Activated naive CD4-positive, alpha-beta T cell treated with anti-CD3 and anti-CD28 coated beads, Interleukin-2, amount 50 U/mL, for 24 hours (primary cell): Measurements from ENCODE around the gene CIB1.
A peak's percentile ranks its signal among the peaks of the same experiment; 100 is the strongest.
"Not testable (repeated sequence)": the region's sequence is repeated elsewhere in the genome, so short reads cannot be mapped to it uniquely, and the experiment has no call there.

Experiments
- H3K27ac Mint-ChIP-seq: one replicate; pipeline ENCODE4 v1.8.0; 2021; ENCODE audit warnings: mild to moderate bottlenecking, mixed read lengths
- H3K27me3 Mint-ChIP-seq: one replicate; pipeline ENCODE4 v1.8.0; 2021; ENCODE audit warnings: mixed read lengths
- H3K36me3 Mint-ChIP-seq: one replicate; pipeline ENCODE4 v1.8.0; 2021; ENCODE audit warnings: mixed read lengths
- H3K4me1 Mint-ChIP-seq: one replicate; pipeline ENCODE4 v1.8.0; 2021; ENCODE audit warnings: mixed read lengths
- H3K4me3 Mint-ChIP-seq: one replicate; pipeline ENCODE4 v1.8.0; 2021; ENCODE audit warnings: mild to moderate bottlenecking, mixed read lengths
- H3K9me3 Mint-ChIP-seq: one replicate; pipeline ENCODE4 v1.8.0; 2021; ENCODE audit warnings: mixed read lengths

CIB1 gene

DNA sequence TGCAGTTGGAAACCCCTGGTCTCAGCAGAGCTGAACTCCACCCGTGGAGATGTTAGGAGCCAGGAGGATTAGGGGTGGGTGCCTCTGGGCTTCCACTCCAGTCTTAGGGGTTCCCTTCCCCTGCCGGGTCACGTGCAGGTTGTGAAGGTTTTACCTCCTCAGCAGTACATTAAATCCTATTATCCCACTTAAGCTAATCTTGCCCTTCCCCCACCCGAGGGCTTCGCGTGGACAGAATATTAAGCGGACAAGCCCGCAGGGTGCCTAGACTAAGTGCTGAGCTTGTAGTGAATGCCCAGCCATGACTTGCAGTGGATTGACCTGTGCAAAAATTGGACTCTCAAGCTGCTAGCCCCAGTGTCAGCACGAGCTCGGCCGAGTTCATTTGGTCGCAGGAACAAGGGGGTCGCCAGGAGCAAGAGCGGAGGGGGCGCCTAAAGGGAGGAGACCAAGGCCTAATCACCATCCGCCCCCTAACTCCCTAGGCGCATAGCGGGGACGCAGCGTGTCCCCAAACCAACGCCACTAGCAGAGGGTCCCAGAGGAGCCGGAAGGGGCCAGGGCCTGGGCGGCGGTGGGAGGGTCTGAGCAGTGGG is 33.1 kb downstream of the CIB1 start:
- peaks cover 21% of the 10 kb centered on the region for H3K4me1 Mint-ChIP-seq
- no peaks in the 10 kb centered on the region for H3K27me3 Mint-ChIP-seq
- peak overlapping the region; percentile 84 for H3K27ac Mint-ChIP-seq
- peak overlapping the region; percentile 88 for H3K4me3 Mint-ChIP-seq
- no peaks in the 10 kb centered on the region for H3K9me3 Mint-ChIP-seq
- no peaks in the 10 kb centered on the region for H3K36me3 Mint-ChIP-seq

DNA sequence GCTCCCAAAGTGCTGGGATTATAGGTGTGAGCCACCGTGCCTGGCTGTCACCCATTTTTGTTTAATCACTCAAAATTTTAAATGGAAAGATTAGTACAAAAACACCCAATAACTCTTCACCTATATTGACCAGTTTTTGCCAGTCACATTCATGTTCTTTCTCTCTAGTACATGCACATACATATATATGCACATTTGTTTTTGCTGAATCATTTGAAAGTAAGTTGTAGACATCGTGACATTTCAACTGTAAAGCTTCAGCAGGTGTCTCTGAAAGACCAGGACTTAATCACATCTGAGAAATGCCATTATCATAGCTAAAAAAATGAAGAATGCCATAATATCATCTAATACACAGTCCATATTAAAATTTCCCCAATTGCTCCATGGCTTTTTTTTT is 39.1 kb downstream of the CIB1 start:
- H3K27ac Mint-ChIP-seq = no peak overlapping the region
- no peaks in the 10 kb centered on the region for H3K36me3 Mint-ChIP-seq
- H3K9me3 Mint-ChIP-seq = no peaks in the 10 kb centered on the region
- no peak overlapping the region for H3K4me3 Mint-ChIP-seq
- H3K27me3 Mint-ChIP-seq = no peaks in the 10 kb centered on the region
- H3K4me1 Mint-ChIP-seq = peaks cover 29% of the 10 kb centered on the region

- H3K9me3 Mint-ChIP-seq = no peaks in the 10 kb centered on the region
- peaks cover 29% of the 10 kb centered on the region for H3K4me1 Mint-ChIP-seq
- peak overlapping the region; percentile 80 for H3K27ac Mint-ChIP-seq
- H3K36me3 Mint-ChIP-seq = no peaks in the 10 kb centered on the region
- H3K27me3 Mint-ChIP-seq = no peaks in the 10 kb centered on the region
- peak overlapping the region; percentile 31 for H3K4me3 Mint-ChIP-seq
Observed at GRCh38 chr15:90192961-90193786, 40.6 kb downstream of the CIB1 start.

DNA sequence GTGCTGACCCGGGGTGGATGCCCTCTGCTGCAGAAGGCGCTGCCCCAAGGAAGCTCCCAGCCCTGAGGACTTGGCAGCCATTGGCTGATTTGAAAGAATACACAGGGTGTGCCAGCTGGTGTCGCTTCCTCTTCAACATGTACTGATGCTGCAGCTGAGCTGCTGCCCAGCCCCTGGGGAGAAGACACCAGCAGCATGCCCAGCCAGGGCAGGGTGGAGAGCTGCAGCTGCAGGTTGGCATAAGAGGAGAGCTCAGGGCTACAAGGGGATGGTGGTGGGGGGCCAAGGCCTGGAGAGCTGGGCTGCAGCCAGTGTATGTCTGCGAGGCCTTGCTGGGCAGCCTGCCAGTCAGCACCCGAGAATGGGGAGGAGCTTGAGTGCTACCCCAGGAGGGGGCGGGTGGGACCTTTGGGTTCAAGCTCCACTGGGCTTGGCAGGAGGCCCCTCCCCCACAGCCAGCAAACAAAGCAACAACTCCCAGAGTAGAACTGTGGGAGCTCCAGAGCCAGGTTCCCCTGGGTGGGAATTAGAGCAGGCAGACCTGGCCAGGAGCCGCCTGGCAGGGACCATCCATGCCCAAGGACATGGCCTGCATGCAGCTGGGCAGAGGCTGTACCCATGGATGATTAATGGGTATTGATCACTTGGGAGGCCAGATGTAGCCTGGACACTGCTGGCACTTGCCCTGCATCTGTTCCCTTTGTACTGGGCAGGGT is 41.8 kb downstream of the CIB1 start:
- H3K9me3 Mint-ChIP-seq = no peaks in the 10 kb centered on the region
- no peaks in the 10 kb centered on the region for H3K27me3 Mint-ChIP-seq
- H3K4me3 Mint-ChIP-seq = peak overlapping the region; percentile 62
- H3K4me1 Mint-ChIP-seq = peaks cover 29% of the 10 kb centered on the region
- no peak overlapping the region for H3K27ac Mint-ChIP-seq
- no peaks in the 10 kb centered on the region for H3K36me3 Mint-ChIP-seq

DNA sequence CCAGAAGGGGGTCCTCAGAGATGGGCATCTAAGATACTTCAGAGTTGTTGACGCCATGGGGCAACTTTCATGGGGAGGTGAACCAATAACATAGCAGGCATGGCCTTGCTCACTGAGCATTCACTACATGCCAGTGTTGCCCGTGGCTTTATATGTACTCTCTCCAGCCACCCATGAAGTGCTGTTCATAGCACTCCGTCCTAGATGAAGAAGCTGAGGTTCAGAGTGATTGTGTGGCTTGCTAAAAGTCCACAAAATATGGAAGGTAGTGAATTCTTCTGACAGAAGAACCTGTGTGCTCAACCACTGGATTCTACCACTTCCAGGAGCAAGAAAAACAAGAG is 42.4 kb downstream of the CIB1 start:
- Mint-ChIP-seq H3K4me1 (peaks cover 29% of the 10 kb centered on the region), H3K27ac (no peak overlapping the region), H3K4me3 (no peak overlapping the region)

DNA sequence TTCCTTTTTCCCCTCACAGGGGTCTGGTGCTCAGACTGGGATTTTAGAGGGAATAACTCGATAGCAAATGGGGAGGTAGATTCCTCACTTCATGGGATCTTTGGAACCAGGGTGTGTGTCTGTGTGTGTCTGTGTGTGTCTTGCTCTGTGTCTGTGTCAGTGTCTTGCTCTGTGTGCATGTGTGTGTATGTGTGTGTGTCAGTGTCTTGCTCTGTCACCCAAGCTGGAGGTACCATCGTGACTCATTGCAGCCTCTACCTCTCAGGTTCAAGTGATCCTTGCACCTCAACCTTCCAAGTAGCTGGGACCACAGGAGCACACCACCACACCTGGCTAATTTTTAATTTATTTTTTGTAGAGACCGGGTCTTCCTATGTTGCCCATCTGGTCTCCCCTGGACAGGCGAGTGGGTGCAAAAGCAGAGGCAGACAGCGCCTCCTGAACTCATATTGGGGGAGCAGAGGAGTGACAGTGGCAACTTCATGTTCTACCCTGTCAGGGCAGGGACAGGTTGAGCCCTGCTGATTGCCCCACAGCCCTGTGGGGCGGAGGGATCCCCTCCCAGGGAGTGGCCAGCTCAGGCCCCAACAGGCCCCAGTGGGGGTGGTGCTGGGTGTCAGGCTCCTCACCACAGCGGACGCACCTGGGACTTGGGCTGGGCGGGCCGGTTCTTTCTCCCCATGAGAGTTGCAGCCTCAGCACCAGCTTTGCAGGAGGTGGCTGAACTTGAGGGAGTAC is 43.0 kb downstream of the CIB1 start:
- no peaks in the 10 kb centered on the region for H3K27me3 Mint-ChIP-seq
- no peak overlapping the region for H3K4me3 Mint-ChIP-seq
- no peak overlapping the region for H3K27ac Mint-ChIP-seq
- no peaks in the 10 kb centered on the region for H3K9me3 Mint-ChIP-seq
- no peaks in the 10 kb centered on the region for H3K36me3 Mint-ChIP-seq
- peaks cover 29% of the 10 kb centered on the region for H3K4me1 Mint-ChIP-seq

More for the DNA sequence above, 42.4 kb downstream of the CIB1 start:
- no peaks in the 10 kb centered on the region for H3K9me3 Mint-ChIP-seq
- H3K36me3 Mint-ChIP-seq = no peaks in the 10 kb centered on the region
- H3K27me3 Mint-ChIP-seq = no peaks in the 10 kb centered on the region

- no peaks in the 10 kb centered on the region for H3K36me3 Mint-ChIP-seq
- no peaks in the 10 kb centered on the region for H3K27me3 Mint-ChIP-seq
- H3K27ac Mint-ChIP-seq = no peak overlapping the region
- peaks cover 33% of the 10 kb centered on the region for H3K4me1 Mint-ChIP-seq
- no peaks in the 10 kb centered on the region for H3K9me3 Mint-ChIP-seq
- no peak overlapping the region for H3K4me3 Mint-ChIP-seq
Observed at GRCh38 chr15:90189781-90190467, 43.8 kb downstream of the CIB1 start.

DNA sequence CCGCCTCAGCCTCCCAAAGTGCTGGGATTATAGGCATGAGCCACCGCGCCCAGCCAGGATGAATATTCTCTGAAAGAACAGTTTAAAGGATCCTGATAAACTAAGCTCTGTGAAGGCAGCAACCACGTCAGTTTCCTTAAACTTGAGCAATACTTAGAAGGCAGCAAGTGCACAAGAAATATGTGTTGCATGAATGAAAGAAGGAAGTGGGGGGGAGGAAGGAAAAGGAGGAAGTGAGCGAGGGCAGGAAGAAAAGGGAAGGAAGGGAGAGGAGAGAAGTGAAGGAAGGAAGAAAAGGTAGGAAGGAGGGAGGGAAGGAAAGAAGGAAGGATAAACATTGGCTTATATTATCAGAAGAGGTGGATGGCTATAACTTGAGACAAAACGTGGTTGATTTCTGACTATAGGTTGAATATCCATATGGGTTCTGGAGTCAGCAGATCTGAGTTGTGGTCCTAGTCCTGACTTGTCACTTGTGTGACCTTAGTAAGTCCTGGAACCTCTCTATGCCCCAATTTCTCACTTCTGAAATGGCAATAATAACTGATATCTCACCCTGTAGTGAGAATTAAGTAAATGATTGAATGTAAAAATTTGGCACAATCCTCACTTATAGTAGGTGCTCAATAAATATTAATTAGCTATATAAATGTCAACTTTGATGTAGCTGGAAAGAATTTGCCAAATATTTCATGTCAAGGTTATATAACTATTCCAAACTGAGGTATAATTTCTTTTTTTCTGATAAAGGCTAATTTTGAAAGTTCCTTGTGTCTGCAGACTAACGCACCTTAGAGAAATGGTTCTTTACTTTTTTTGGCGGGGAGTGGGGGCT is 44.6 kb downstream of the CIB1 start:
- no peak overlapping the region for H3K27ac Mint-ChIP-seq
- peaks cover 31% of the 10 kb centered on the region for H3K4me1 Mint-ChIP-seq
- H3K36me3 Mint-ChIP-seq = no peaks in the 10 kb centered on the region
- H3K27me3 Mint-ChIP-seq = no peaks in the 10 kb centered on the region
- no peak overlapping the region for H3K4me3 Mint-ChIP-seq
- H3K9me3 Mint-ChIP-seq = no peaks in the 10 kb centered on the region

DNA sequence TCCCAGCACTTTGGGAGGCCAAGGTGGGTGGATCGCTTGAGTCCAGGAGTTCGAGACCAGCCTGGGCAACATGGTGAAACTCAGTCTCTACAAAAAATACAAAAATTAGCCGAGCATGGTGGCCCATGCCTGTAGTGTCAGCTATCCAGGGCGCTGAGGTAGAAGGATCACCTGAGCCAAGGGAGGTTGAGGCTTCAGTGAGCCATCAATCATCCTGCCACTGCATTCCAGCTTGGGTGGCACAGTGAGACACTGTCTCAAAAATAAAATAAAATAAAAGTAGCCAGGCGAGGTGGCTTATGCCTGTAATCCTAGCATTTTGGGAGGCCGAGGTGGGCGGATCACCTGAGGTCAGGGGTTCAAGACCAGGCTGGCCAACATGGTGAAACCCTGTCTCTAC is 45.7 kb downstream of the CIB1 start:
- H3K4me1 Mint-ChIP-seq = peaks cover 28% of the 10 kb centered on the region
- H3K9me3 Mint-ChIP-seq, H3K27me3 Mint-ChIP-seq, H3K4me3 Mint-ChIP-seq, H3K36me3 Mint-ChIP-seq, H3K27ac Mint-ChIP-seq: not testable (repeated sequence)

DNA sequence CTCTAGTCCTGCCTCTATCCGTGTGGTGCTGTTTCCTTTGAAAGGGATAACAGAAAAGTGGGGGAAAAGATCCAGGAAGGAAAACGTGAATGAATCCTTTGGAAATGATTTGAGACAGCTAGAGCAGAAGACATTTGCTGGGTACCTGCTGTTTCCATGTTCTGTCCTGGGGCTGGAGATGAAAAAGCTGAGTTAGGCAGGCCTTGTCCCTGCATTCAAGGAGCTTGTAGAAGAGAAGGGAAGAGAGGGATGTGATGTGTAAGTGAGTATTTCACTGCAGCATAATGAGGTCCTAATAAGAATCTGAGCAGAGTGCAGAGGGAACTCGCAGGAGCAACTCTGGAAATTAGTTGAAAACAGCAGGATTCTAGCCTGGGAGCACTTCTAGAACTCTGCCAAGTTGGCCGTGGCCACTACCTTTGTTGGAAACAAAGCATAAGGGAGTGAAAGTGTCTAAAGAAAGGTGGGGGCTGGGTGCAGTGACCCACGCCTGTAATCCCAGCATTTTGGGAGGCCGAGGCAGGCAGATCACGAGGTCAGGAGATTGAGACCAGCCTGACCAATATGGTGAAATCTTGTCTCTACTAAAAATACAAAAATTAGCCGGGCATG is 46.4 kb downstream of the CIB1 start:
- Mint-ChIP-seq H3K9me3 (no peaks in the 10 kb centered on the region), H3K4me1 (peaks cover 22% of the 10 kb centered on the region), H3K4me3 (no peak overlapping the region), H3K36me3 (no peaks in the 10 kb centered on the region), H3K27ac (no peak overlapping the region), H3K27me3 (no peaks in the 10 kb centered on the region)

DNA sequence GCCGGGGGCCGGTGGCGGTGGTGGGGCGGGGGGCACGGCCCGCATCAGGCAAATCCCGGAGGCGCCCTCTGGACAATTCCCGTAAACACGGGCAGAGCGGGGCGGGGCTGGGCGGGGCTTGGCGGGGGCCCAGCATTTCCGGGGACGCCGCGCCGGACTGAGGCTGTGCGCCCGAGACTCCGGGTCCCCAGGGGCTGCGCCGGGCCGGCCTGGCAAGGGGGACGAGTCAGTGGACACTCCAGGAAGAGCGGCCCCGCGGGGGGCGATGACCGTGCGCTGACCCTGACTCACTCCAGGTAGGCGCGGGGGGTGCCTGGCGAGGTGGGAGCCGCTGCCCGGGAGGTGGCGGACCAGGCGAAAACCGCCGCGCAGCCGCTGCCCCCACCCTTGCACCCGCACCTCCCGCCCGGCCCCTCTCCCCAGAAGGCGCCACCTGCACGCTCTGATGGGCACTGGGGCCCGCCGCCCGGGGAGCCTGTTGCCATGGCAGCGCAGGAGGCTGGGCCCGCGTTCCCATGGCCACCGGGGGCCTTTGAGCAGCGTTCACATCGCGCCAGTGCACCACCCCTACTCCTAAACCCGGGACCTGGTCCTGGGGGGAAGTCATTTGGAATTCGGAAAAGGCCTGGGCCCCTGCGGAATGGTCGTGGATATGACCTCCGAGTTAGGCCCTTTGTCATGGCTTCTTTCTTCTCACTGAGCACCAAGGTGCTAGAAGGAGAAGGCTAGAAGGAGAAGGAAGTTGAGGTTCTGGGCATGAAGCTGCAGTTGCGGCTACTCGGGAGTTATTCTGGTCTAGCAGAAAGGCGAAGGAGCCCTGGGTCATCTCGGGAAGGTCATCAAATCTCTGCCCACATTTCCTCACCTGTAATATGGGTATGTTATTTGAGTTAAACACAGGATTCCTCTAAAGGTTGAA is 48.7 kb downstream of the CIB1 start:
- H3K27me3 Mint-ChIP-seq = no peaks in the 10 kb centered on the region
- no peaks in the 10 kb centered on the region for H3K36me3 Mint-ChIP-seq
- H3K9me3 Mint-ChIP-seq = no peaks in the 10 kb centered on the region
- H3K4me3 Mint-ChIP-seq = peak overlapping the region; percentile 83
- no peak overlapping the region for H3K27ac Mint-ChIP-seq
- peaks cover 12% of the 10 kb centered on the region for H3K4me1 Mint-ChIP-seq

DNA sequence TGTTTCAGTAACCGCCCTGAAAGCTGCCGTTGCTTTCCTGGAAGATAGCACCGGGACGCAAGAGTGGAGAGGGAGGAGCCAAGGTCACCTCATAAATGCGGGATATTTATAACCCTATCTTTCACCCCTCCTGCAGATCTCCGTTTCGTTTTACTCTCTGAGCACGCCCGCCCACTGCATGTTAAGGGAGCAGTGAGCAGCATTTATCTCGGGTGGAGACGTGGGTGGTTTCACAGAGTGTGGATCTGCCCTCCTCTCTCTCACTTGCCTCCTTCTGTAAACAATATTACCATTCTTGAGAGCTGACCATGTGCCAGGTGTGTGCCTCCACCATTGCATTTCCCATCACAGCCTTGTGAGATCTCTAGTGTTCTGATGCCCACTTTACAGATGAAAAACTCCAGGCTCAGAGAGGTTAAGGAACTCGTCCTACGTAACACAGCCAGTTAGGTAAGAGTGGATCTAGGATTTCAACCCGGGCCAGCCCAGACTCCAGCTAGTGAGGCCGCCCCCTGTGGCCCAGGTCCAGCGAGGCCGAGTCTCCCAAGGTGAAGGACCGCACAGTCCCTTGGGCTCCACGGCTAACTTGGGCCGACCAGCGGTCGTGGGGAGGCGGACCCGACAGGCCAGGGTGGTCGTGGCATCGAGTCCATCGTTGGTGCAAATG is 49.5 kb downstream of the CIB1 start:
- no peaks in the 10 kb centered on the region for H3K9me3 Mint-ChIP-seq

DNA sequence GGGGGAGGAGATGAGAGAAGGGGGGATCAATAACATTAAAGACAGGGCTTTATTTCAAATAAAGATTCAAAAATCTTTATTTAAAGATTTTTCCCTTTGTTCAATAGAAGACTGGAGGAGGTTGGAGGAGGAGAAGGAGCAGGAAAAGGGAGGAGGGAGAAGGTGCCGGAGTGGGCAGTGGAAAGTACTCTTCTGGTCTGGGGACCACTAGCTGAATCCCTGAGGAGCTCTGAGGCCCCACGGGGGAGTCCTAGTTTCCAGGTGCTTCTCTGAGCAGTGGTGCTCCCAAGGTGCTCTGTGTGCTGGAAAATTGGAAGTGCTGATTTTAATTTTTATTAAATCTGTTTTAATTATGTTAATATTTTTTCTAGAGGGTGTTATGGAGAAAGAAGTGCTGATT is 52.0 kb downstream of the CIB1 start:
- H3K27me3 Mint-ChIP-seq = peaks cover 1% of the 10 kb centered on the region
- H3K9me3 Mint-ChIP-seq = no peaks in the 10 kb centered on the region
- no peaks in the 10 kb centered on the region for H3K36me3 Mint-ChIP-seq
- H3K4me3 Mint-ChIP-seq = no peak overlapping the region
- H3K4me1 Mint-ChIP-seq = peaks cover 12% of the 10 kb centered on the region
- H3K27ac Mint-ChIP-seq = no peak overlapping the region

More for the DNA sequence above, 49.5 kb downstream of the CIB1 start:
- Mint-ChIP-seq H3K4me3 (peak overlapping the region; percentile 75), H3K27me3 (peaks cover 1% of the 10 kb centered on the region), H3K36me3 (no peaks in the 10 kb centered on the region), H3K4me1 (peaks cover 12% of the 10 kb centered on the region), H3K27ac (no peak overlapping the region)
